BLaER1 (cell line): ENCODE data around the gene PARD6B.

ENCODE experiments used
- H3K27ac ChIP-seq: shearing (Covaris generic); formaldehyde crosslinking; 2 replicates; pipeline ENCODE4 v1.8.1; 2022
- H3K27me3 ChIP-seq: shearing (Covaris generic); formaldehyde crosslinking; 2 replicates; pipeline ENCODE4 v1.8.1; 2022
- H3K36me3 ChIP-seq: shearing (Covaris generic); formaldehyde crosslinking; 2 replicates; pipeline ENCODE4 v1.8.1; 2022
- H3K4me1 ChIP-seq: shearing (Covaris generic); formaldehyde crosslinking; 2 replicates; pipeline ENCODE4 v1.8.1; 2022
- H3K4me2 ChIP-seq: shearing (Covaris generic); formaldehyde crosslinking; 2 replicates; pipeline ENCODE4 v1.8.1; 2022
- H3K4me3 ChIP-seq: shearing (Covaris generic); formaldehyde crosslinking; 2 replicates; pipeline ENCODE4 v1.8.1; 2022
- H3K9ac ChIP-seq: shearing (Covaris generic); formaldehyde crosslinking; 2 replicates; pipeline ENCODE4 v1.8.1; 2022
- H3K9me3 ChIP-seq: shearing (Covaris generic); formaldehyde crosslinking; 2 replicates; pipeline ENCODE4 v1.8.1; 2022
- H4K20me1 ChIP-seq: shearing (Covaris generic); formaldehyde crosslinking; 2 replicates; pipeline ENCODE4 v1.8.1; 2022
- Cebpa-rat ChIP-seq: shearing (Covaris generic); IDR thresholded peaks from 2 replicates; pipeline ENCODE4 v1.8.1; 2022

Gene PARD6B

DNA sequence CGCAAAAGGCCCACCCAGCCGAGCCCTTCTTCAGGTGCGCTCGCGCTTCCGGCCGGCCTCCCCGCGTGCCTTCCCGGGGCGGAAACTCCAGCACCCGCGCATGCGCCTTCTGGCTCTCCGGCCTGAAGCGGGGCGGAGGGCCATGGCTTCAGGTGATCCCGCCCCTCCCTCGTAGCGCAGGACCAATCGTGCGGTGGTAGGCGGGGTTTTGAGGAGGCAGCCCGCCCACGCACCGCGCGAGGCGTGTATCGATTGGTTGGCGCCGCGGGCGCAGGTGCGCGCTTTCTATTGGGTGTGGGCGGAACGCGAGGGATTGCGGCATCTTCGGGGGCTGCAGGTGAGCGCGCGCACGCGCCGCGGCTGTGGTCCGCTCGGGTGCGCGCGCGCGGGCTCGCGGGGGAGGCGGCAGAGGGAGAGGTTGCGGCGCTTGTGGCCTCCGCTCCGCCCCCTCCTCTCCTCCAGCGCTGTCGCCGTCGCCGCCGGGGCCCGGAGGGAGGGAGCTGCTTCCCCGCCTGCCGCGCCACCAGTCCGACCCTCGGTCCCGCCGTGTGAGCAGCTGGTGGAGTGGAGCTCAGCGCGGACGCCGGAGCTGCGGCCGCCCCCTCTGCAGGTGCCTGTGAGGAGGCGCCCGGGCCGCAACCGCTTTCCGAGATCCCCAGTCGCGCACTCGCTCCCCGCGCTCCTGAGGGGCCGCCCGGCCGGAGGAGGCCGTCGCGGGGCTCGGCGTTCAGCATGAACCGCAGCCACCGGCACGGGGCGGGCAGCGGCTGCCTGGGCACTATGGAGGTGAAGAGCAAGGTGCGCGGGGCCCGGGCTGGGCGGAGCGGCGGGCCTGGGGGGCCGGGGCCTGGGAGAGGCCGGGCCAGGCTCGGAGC, at the start of gene PARD6B:
TSS of gene PARD6B (plus strand) at position 526 of the 875 bp plus-strand sequence. CDS start at position 733, 207 bp downstream.
- H3K27me3 ChIP-seq: no peaks in the 10 kb centered on the region
- peaks cover 10% of the 10 kb centered on the region; the same call in 1 of the 2 replicates for H3K36me3 ChIP-seq
- peak within 1 kb of the TSS; percentile 91 for H3K4me3 ChIP-seq
- H3K27ac ChIP-seq: peak within 1 kb of the TSS; percentile 88
- H3K4me2 ChIP-seq: peak within 1 kb of the TSS; percentile 91
- peak within 1 kb of the TSS; percentile 92 for H3K9ac ChIP-seq
- H3K9me3 ChIP-seq: no peaks in the 10 kb centered on the region
- H4K20me1 ChIP-seq: peaks cover 40% of the 10 kb centered on the region
- TF ChIP-seq Cebpa-rat: peak; percentile 82
- H3K4me1 ChIP-seq: peaks cover 33% of the 10 kb centered on the region

DNA sequence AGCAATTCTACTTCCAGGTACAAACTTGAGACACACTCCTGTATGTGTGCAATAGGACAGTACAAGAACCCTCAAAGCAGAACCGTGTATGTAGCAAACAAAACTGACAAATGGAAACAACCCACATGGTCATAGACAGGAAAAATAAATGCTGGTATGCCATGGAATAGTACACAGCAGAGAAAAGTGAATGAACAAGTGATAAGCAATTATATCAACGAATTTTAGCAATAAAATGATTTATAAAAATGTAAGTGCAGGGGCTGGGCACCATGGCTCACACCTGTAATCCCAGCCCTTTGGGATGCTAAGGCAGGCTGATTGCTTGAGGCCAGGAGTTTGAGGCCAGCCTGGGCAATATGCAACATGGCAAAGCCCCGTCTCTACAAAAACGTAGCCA, 49.3 kb upstream of the PARD6B start:
- no peak overlapping the region for H3K9ac ChIP-seq
- no peak for TF ChIP-seq Cebpa-rat

DNA sequence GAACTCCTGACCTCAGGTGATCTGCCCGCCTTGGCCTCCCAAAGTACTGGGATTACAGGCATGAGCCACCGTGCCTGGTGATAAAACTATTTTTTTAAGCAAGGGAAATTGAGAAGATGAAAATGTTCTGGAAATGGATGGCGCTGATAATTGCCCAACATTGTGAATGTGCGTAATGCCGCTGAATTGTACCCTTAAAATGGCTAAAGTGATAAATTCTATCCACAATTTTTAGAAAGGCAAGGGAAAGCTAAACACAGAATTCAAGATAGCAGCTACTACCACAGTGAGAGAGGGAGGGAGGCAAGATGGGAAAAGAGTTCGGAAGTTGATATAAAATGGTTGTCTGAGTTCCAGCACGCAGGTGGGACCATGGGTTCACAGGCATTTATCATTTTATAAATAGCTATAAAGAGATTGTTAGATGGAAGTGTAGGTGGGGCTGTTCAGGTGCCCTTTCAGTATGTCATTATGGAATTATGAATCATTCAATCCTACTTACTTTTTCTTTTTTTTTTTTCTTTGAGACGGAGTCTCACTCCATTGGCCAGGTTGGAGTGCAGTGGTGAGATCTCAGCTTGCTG, 48.3 kb upstream of the PARD6B start:
- H3K4me1 ChIP-seq: peaks cover 22% of the 10 kb centered on the region
- H3K9ac ChIP-seq: no peak overlapping the region
- TF ChIP-seq Cebpa-rat: no peak
- H4K20me1 ChIP-seq: no peaks in the 10 kb centered on the region
- H3K4me2 ChIP-seq: no peak overlapping the region
- H3K27me3 ChIP-seq: no peaks in the 10 kb centered on the region
- no peak overlapping the region for H3K27ac ChIP-seq
- no peak overlapping the region for H3K4me3 ChIP-seq
- H3K9me3 ChIP-seq: no peaks in the 10 kb centered on the region
- H3K36me3 ChIP-seq: no peaks in the 10 kb centered on the region

More for the DNA sequence above, 49.3 kb upstream of the PARD6B start:
- H3K27ac ChIP-seq: no peak overlapping the region
- no peaks in the 10 kb centered on the region for H3K9me3 ChIP-seq
- no peaks in the 10 kb centered on the region for H3K27me3 ChIP-seq
- peaks cover 21% of the 10 kb centered on the region for H3K4me1 ChIP-seq
- no peak overlapping the region for H3K4me2 ChIP-seq
- H3K36me3 ChIP-seq: no peaks in the 10 kb centered on the region
- H4K20me1 ChIP-seq: no peaks in the 10 kb centered on the region
- no peak overlapping the region for H3K4me3 ChIP-seq

DNA sequence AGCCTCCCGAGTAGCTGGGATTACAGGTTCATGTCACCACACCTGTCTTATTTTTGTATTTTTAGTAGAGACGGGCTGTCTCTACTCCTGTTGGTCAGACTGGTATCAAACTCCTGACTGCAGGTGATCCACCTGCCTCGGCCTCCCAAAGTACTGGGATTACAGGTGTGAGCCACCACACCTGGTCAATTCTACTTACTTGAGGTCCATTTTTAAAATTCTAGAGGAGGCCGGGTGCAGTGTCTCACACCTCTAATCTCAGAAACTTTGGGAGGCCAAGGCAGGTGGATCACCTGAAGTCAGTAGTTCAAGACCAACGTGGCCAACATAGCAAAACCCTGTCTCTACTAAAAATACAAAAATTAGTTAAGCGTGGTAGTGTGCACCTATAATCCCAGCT, 47.8 kb upstream of the PARD6B start:
- Histone ChIP-seq H4K20me1 (no peaks in the 10 kb centered on the region), H3K4me3 (no peak overlapping the region), H3K4me2 (no peak overlapping the region), H3K4me1 (peaks cover 25% of the 10 kb centered on the region), H3K36me3 (no peaks in the 10 kb centered on the region), H3K9me3 (no peaks in the 10 kb centered on the region), H3K9ac (no peak overlapping the region), H3K27ac (no peak overlapping the region), H3K27me3 (no peaks in the 10 kb centered on the region)
- TF ChIP-seq Cebpa-rat: no peak

- H3K27ac ChIP-seq: no peak overlapping the region
These were observed 44.6 kb upstream of the PARD6B start for GRCh38 chr20:50686821-50687220.

GRCh38 chr20:50688256-50688975, 43.0 kb upstream of the PARD6B start:
- no peaks in the 10 kb centered on the region for H3K9me3 ChIP-seq
- H3K4me3 ChIP-seq: no peak overlapping the region
- H4K20me1 ChIP-seq: no peaks in the 10 kb centered on the region
- 0 out of 2 replicates have a peak, but pooled peaks cover 4% of the 10 kb centered on the region for H3K27me3 ChIP-seq
- H3K9ac ChIP-seq: no peak overlapping the region
- H3K27ac ChIP-seq: no peak overlapping the region
- no peak for TF ChIP-seq Cebpa-rat
- no peaks in the 10 kb centered on the region for H3K36me3 ChIP-seq
- H3K4me1 ChIP-seq: peaks cover 45% of the 10 kb centered on the region
- no peak overlapping the region for H3K4me2 ChIP-seq

More at GRCh38 chr20:50686821-50687220, 44.6 kb upstream of the PARD6B start:
- H3K27me3 ChIP-seq: 0 out of 2 replicates have a peak, but pooled peaks cover 4% of the 10 kb centered on the region
- H3K4me3 ChIP-seq: no peak overlapping the region
- no peaks in the 10 kb centered on the region for H3K9me3 ChIP-seq
- no peak overlapping the region for H3K9ac ChIP-seq
- H4K20me1 ChIP-seq: no peaks in the 10 kb centered on the region
- no peak for TF ChIP-seq Cebpa-rat
- H3K4me1 ChIP-seq: peaks cover 41% of the 10 kb centered on the region
- no peaks in the 10 kb centered on the region for H3K36me3 ChIP-seq
- H3K4me2 ChIP-seq: no peak overlapping the region; the same call in 1 of the 2 replicates

DNA sequence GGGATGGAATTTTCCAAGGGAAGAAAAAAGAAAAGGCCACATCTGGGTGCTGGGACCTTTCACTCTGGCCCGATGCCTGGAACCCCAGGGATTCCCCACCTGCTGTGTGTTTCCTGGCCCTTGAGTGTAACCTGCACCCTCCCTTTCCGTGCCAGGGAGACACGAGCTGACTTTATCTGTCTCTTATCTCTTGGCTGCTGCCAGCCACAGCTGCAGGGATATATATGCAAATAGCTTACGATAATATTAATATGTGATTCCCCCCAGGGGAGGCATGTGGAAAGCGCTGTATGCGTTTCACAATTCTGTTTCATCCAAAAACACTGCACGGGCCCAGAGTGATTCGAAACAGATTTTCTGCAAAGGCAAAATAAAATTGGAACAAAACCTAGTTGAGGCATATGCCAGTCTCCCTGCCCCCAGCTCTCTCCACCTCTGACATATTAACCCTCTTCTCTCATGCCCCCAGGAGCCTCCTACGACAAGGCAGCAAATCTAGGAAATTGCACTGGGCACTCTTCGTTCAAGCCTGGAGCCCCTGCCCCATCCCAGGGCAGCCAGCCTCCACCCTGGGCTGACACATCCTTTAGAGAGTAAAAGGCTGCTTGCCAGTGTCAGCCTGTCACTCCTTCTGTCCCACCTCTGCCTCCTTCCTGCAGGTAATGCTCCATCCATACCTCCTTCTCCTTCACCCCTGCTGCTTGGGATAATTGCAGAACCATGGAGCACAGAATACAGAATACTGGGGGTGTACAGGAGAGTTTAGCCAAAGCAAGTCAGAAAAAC, 41.3 kb upstream of the PARD6B start:
- peak; percentile 72 for TF ChIP-seq Cebpa-rat
- H3K4me2 ChIP-seq: peak overlapping the region; percentile 76
- H3K27me3 ChIP-seq: 0 out of 2 replicates have a peak, but pooled peaks cover 4% of the 10 kb centered on the region
- H3K4me1 ChIP-seq: peaks cover 45% of the 10 kb centered on the region
- H3K9me3 ChIP-seq: no peaks in the 10 kb centered on the region
- peak overlapping the region; percentile 66; the same call in 1 of the 2 replicates for H3K27ac ChIP-seq
- peak overlapping the region; percentile 50; the same call in 1 of the 2 replicates for H3K9ac ChIP-seq
- no peak overlapping the region for H3K4me3 ChIP-seq
- H4K20me1 ChIP-seq: no peaks in the 10 kb centered on the region
- H3K36me3 ChIP-seq: no peaks in the 10 kb centered on the region

DNA sequence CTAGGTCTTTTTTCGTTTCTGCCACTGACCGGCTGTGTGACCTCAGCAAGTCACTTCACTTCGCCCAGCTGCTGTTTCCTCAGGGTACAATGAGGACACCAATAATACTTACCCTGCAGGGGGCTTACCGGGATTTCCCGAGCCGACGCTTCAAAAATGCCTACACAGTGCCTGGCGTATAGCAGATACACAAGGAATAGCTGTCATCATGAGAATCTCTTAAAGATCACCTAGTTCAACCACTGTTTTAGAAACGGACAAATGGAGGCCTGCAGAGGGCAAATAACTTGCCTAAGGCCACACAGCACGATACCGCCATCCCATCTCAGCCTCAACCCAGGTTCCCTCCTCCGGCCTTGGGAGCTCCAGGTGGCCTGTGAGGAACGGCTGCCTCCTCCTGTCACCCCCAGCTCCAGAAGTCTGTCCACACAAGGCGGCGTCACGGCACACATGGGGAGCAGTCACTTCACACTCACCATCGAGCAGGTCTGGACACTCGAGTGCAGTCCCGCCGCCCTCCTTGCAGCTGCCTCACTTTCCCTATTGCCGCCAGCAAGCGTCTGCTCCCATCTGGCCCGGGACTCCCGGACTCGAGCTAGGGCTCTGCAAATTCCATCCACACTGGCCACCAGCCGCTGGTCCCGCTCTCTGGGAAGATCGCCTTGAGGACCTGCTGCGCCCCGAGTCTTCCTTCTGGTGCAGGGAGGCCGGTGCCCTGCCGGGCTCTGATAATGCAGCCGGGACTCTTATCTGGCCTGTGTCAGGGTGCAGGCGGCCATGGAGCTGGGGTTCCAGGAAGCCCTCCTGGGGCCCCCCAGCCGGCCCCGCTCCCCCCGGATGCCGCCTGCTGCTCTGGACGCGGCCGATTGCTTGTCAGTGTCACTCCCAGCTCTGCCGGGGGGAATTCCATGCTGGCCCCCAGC, 40.5 kb upstream of the PARD6B start, which contains the start of gene RIPOR3:
TSS of gene RIPOR3 (minus strand) at position 893 of the 923 bp plus-strand sequence. CDS start at position 479, 414 bp downstream.
- Histone ChIP-seq H4K20me1 (no peaks in the 10 kb centered on the region), H3K27ac (no peak within 1 kb of the TSS), H3K4me3 (no peak within 1 kb of the TSS), H3K9ac (no peak within 1 kb of the TSS), H3K27me3 (0 out of 2 replicates have a peak, but pooled peaks cover 4% of the 10 kb centered on the region), H3K36me3 (no peaks in the 10 kb centered on the region), H3K4me2 (peak within 1 kb of the TSS; percentile 76), H3K9me3 (no peaks in the 10 kb centered on the region), H3K4me1 (peaks cover 45% of the 10 kb centered on the region)
- TF ChIP-seq Cebpa-rat: no peak
